DMS114 treated with DMSO at 0.1 percent for 48 hours (cell line): ENCODE data around the gene CLSTN2.

Experiments
- DNase-seq: peaks from one replicate; lab custom pipeline; 2025; ENCODE audit not compliant: unreplicated experiment; lab: John Stamatoyannopoulos, UW

The CLSTN2 gene

DNA sequence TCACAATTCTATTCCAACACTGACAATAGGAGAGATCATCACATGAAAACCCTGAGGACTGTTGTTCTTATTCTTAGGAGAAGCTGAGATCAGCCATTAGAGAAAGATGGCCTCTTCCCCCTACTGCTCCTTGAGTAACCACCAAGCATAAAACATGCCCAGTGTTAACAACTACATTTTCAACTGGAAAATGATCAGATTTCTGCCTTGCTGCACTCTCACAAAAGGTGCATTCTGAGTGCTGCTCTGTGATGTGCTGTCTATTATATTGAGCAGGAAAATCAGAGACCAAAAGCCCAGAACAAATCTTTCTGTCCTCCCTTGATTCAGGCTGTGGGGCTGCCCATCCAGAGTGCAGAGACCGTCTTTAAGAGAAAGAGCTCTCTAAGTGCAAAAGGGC lies 438.2 kb downstream of the CLSTN2 start:
- no peak for DNase-seq

DNA sequence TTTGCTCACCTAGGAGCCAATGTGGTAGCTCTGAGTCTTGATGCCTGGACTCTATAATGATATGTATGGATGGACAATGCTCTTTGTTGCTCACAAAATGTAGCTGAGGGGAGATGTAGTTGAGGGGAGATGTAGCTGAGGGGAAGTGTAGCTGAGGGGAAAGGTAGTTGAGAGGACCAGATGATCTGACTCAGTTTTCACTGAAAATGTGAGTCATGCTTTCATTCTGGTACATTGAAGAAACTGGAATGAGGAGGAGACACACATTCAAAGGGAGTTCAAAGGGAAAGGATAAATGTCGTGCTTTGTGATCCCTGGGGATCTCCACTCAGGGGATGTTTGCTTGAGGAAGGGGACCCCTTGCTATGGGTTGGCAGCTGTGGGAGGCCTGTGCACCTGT lies 440.0 kb downstream of the CLSTN2 start:
- no peak for DNase-seq

DNA sequence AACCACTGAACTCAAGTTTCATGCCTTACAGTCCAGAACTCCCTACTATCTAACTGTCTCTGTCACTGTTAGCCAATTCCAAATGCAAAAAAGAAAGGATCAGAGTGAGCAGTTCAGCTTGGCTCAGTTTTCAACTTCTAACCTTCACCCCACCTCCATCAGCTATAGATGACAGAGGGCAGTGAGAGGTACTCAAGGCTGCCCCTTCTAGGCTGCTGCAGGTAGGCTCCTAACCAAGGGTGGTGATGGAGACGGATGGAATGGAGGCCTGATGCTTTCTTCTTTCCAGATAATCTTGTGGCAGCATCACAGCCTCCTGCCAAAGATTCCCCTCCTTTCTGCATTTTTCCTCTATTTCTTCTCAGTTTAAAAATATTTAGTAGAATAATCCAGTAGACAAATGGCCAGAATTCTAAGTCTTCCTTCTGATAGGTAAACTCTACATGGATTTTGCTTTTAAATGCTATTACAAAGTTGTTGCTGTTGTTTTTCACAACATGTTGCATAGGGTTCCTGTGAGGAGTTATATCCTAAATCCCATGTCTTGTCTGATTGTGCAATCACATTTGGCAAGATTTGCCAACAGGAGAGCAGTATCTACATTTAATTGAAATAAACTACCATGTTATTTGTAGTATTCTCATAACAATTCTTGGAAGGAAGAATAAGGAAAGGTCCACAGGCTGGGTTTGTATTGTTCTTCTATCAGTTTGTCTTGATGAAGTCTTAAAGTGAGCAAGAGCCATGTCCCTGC lies 441.3 kb downstream of the CLSTN2 start:
- DNase-seq, result no peak

- DNase-seq, result no peak
These were observed 442.7 kb downstream of the CLSTN2 start for GRCh38 chr3:140377644-140378043.

- DNase-seq, result no peak
These were observed 443.8 kb downstream of the CLSTN2 start for GRCh38 chr3:140378571-140379340.

GRCh38 chr3:140384028-140384771 lies 449.2 kb downstream of the CLSTN2 start:
- no peak for DNase-seq

DNA sequence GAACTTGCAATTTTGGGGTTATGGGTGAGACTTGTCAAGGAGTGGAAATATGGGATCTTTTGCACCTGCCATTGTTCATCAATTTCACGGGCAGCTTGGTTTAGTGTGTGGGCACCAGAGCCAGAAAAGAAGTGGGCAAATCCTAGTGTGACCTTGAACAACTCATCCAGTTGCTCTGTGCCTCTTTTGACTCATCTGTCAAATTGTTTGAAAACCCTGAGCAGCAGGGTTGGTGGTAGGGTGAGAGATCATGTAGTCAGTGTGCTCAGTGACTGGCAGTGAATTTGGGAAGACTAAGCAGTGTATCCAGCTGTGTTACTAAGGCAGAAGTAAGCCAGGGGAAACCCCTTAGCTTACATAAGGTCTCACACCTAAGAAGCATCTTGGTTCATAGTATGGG lies 449.9 kb downstream of the CLSTN2 start:
- DNase-seq, result no peak

DNA sequence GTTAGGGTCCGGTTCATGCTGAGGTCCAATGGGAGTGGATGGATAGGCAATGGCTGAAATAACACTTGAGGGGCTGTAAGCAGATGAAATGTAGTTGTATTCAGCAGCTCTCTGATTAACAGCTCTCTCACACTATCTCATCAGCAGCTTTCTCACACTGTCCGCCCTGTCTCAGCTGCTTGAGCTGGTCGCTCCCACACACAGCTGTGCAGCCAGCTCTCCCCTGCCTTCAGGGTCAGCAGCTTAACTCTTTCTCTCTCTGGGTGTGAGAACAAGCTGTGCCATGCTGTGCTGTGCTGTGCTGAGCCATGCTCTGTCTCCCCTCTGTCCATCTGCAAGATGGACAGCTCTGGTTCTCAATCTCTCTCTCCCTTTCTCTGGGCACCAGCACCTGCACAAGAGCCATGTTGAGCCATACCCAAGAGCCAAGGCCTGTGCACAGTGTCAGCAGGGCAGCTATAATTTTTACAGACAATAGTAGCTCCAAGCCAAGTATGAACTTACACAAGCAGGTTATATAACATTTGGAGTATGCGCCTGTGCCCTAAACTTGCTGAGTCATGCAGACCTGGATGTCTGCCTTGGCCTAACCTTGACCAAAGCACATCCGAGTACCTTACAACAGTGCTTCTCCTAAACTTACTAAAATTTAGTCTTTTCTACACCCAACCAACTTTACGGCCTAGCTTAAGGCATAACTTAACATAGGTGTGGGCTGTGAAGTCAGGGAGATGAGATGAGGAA lies 451.5 kb downstream of the CLSTN2 start:
- DNase-seq, result no peak

DNA sequence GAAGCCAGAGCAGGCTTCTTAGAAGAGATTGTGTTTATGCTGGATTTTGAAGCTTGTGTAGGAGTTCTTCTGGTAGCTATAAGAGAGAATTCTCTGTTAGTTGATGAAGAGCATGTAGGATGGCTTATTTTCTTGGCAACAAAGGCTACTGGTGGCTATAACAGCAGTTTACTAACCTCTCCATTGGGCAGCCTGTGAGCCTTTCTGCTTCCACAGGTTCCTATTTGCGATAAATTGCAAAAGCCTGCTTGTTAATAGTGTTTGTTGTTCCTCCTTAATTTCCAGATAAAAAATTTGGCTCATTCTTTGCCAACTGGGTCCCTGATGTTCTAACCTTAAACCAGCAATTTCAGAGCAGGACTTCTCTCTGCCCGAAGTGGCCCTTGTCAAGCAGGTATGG lies 452.3 kb downstream of the CLSTN2 start:
- DNase-seq, result no peak

DNA sequence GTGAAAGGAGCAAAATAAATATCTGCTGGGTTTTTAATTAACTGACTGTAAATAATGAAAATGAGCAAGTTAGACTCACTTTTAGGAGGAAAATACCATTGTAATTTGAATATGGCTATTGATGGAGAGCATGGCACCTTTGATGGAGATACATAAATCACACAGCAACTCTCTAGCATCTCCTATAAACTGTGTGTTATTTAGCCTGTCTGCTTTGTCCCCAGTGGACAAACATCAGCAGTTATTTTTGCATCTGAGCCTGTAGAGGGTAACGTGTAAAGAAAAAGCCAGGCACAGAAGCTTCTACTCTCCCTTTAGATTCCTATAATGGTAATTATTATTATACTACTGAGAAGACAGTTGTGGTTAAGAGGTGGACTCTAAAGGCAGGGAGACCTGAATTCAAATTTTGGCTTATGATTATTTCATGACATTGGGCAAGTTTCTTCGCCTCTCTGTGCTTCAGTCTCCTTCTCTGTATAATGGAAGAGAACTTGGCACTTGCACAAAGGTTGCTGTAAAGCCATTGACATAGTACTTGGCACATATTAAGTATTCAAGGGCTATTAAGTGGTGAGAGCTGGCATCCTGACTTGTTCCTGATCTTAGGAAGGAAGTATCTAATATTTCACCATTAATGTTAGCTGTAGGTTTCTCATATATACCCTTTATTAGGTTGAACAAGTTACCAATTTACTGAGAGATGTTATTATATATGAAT lies 453.4 kb downstream of the CLSTN2 start:
- no peak for DNase-seq

DNA sequence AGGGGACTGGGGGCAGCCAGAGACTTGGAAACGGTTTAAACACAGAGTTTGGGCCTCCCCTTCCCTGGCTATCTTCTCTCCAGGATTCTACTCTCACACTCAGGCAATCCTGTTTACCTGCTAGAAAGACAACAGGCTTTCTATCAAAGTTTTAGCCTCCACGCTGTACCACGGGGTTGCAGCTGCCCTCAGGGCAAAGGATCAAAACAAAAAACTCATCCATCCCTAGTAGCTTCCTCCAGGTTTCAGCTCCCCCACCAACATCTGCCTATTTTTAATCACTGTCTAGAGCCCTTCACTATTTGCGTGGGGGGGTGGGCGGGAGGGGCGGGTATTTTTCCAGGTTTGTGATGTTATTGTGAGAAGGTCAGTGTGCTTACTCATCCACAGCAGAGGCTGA lies 456.1 kb downstream of the CLSTN2 start:
- DNase-seq, result no peak

GRCh38 chr3:140394488-140395133 lies 459.6 kb downstream of the CLSTN2 start:
- no peak for DNase-seq

DNA sequence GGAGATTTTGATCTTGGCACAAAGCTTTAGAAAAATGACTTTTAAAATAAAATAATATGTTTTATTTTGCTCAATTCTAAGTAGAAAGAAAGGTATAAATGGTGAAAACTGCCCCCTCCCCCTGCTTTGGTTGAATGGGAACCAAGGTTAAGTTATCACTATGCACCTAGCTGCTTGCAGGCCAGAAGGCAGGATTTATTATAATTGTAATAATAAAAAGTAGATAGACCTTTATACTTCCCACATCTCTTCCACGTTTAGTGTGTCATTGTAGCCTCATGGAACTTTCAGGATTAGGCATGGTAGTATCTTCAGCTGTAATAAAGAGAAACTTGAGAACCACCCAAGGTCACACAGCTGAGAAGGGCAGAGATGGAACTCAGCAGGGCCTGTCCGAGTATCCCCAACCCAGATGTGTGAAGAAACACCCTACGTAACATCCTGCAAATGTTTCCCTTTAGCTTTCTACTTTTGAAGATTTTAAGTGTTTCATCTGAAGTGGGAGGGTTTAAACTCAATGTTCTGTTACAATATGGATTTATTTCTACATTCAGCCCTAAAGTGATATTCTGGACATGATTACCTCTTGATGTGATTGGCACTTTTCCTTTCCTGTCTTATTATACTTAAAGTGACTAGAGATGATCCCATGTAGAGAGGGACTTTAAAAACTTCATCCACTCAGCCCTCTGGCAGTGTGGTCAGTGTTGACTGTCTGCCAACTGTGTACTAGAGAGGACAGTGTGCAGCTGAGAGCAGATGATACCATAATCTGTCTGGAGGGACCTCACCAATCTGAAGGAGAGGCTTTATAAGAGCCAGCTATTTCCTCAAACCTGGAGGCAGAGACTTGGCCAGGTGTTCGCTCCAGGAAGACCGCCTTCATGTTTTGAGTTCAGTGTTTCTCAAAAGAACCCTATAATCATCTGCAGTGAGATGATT lies 460.4 kb downstream of the CLSTN2 start:
- DNase-seq, result no peak

GRCh38 chr3:140396110-140396509 lies 461.1 kb downstream of the CLSTN2 start:
- DNase-seq, result no peak

DNA sequence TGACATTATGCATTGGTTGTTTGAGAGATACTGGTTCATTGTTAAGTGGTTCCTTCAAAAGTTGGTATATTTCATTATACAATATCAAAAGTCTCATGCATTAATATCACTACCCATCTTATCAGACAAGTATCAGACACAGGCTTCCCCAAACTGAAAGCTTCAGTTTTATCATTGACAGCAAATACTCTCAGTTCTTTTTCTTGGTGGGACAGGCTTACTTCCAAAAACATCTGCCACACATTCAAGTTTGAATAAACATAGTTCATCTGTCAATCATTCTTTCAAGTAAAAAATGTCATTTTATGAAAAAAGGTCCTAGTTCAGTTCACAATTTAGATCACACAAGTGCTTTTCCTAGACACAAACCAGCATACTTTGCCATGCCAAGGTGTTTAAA lies 462.9 kb downstream of the CLSTN2 start:
- DNase-seq, result no peak

- DNase-seq, result no peak
These were observed 463.4 kb downstream of the CLSTN2 start for GRCh38 chr3:140398387-140398786.

GRCh38 chr3:140399871-140400270 lies 464.9 kb downstream of the CLSTN2 start:
- no peak for DNase-seq

GRCh38 chr3:140403079-140403478 lies 468.1 kb downstream of the CLSTN2 start:
- no peak for DNase-seq

GRCh38 chr3:140403608-140404007 lies 468.6 kb downstream of the CLSTN2 start:
- no peak for DNase-seq
